ENCODE results near the gene SPON1. TPM values are rescaled to one million over a fixed set of nuclear protein-coding genes. Genes with fewer than 3 reads are reported as not detected.

SPON1 gene
- total RNA-seq, 1 experiment from 2014 or later = 0.10 TPM

GRCh38 chr11:14253840-14254239 is 291.3 kb downstream of the SPON1 start:
- in situ Hi-C loops (cut with HindIII; ENCODE audit: low pct_unique_long_range_greater_than_20kb, low sequenced_read_pairs) = no loop called here
- Histone ChIP-seq H3K9me3 (ENCODE audit: control insufficient read depth, insufficient read depth, low read depth, low read length) (no peaks in the 10 kb centered on the region), H3K27ac (ENCODE audit: low read length) (no peak overlapping the region), H3K4me1 (ENCODE audit: control insufficient read depth, insufficient read depth, low read length) (no peaks in the 10 kb centered on the region), H3K27me3 (ENCODE audit: control insufficient read depth, insufficient read depth, low read length) (peaks cover 7% of the 10 kb centered on the region), H3K4me3 (ENCODE audit: low read depth in 2 of 2, low read length in 2 of 2) (no peak overlapping the region), H3K36me3 (ENCODE audit: control insufficient read depth, insufficient read depth, low read length) (no peaks in the 10 kb centered on the region)
- ChIA-PET POLR2A (no interaction called here), CTCF (interaction anchor here (1.0 kb wide), 1 partner anchor 201 kb away, joined by 9 read pairs; no protein-coding TSS in a partner anchor)
- DNase-seq (ENCODE audit: low read depth, low spot score) = no peak
- BruUV-seq (replicated peaks) = no TSS peak
- no peak for TF ChIP-seq TCF7L2 (IDR thresholded peaks at IDR 0.05; ENCODE audit: low read depth, low read length)
- no peak for TF ChIP-seq POLR2AphosphoS5 (IDR thresholded peaks at IDR 0.05; ENCODE audit: low read depth, low read length)
- no peak for TF ChIP-seq SIN3A (IDR thresholded peaks at IDR 0.05; ENCODE audit: borderline replicate concordance, insufficient read depth, low read depth, low read length)
- no peak for TF ChIP-seq REST (IDR thresholded peaks at IDR 0.05; ENCODE audit: insufficient read depth in 1 of 2, low read depth in 2 of 2, low read length in 1 of 2)
- no peak for TF ChIP-seq CTCF (IDR thresholded peaks at IDR 0.05)
- intact Hi-C loops (cut with micrococcal nuclease; ENCODE audit: unreplicated experiment) = no loop called here
- ATAC-seq = no peak

- intact Hi-C loops (cut with micrococcal nuclease; ENCODE audit: unreplicated experiment) = loop anchor here (5.0 kb wide), 1 partner anchor 497 kb away; no protein-coding TSS in a partner anchor
- Histone ChIP-seq H3K27me3 (ENCODE audit: control insufficient read depth, insufficient read depth, low read length) (peaks cover 7% of the 10 kb centered on the region), H3K4me1 (ENCODE audit: control insufficient read depth, insufficient read depth, low read length) (no peaks in the 10 kb centered on the region), H3K4me3 (ENCODE audit: low read depth in 2 of 2, low read length in 2 of 2) (no peak overlapping the region), H3K27ac (ENCODE audit: low read length) (no peak overlapping the region), H3K36me3 (ENCODE audit: control insufficient read depth, insufficient read depth, low read length) (no peaks in the 10 kb centered on the region), H3K9me3 (ENCODE audit: control insufficient read depth, insufficient read depth, low read depth, low read length) (no peaks in the 10 kb centered on the region)
- BruUV-seq (replicated peaks) = no TSS peak
- TF ChIP-seq SIN3A (IDR thresholded peaks at IDR 0.05; ENCODE audit: borderline replicate concordance, insufficient read depth, low read depth, low read length) (no peak), POLR2AphosphoS5 (IDR thresholded peaks at IDR 0.05; ENCODE audit: low read depth, low read length) (no peak), REST (IDR thresholded peaks at IDR 0.05; ENCODE audit: insufficient read depth in 1 of 2, low read depth in 2 of 2, low read length in 1 of 2) (no peak), TCF7L2 (IDR thresholded peaks at IDR 0.05; ENCODE audit: low read depth, low read length) (no peak), CTCF (IDR thresholded peaks at IDR 0.05) (no peak)
- DNase-seq (ENCODE audit: low read depth, low spot score) (no peak), ATAC-seq (no peak)
- ChIA-PET CTCF (no interaction called here), POLR2A (no interaction called here)
- in situ Hi-C loops (cut with HindIII; ENCODE audit: low pct_unique_long_range_greater_than_20kb, low sequenced_read_pairs) = no loop called here
These were observed 292.2 kb downstream of the SPON1 start for GRCh38 chr11:14254533-14255237.
